ENCODE results near the gene SNX24.
"Not testable (repeated sequence)": the region's sequence is repeated elsewhere in the genome, so short reads cannot be mapped to it uniquely, and the experiment has no call there.

SNX24 gene

DNA sequence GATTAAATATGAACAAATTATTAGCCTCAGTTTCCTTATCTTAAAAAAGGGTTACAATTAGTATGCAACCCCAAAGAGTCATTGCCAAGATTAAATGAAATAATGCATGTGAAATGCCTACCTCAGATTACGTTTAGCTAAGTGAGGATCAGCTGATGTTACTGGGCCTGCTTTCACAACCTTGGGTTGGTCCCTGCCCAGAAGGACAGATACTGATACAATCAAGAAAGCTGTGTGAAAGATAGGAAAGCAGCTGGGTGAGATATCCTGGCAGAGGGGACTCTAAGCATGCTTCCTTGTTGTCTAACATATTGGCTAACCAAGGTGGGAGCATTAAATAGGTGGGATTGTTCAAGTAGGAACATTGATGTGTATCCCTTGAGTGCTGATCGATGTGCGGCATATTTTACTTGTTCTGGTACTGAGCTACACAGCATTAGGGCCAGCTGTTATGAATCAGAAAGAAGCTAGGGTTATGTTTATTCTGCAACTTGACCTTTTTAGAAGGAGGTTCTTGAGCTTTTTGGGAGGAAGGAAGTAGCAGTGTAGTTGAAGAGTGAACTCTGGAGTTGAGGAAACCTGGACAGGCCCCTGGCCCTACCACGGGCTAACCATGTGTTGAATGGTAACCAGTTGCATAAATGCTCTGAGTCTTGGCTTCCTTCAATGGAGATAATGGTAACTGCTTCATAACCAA is 28.9 kb downstream of the SNX24 start:
- DNase-seq: no peak

GRCh38 chr5:122877518-122877917 is 32.1 kb downstream of the SNX24 start:
- DNase-seq: no peak

DNA sequence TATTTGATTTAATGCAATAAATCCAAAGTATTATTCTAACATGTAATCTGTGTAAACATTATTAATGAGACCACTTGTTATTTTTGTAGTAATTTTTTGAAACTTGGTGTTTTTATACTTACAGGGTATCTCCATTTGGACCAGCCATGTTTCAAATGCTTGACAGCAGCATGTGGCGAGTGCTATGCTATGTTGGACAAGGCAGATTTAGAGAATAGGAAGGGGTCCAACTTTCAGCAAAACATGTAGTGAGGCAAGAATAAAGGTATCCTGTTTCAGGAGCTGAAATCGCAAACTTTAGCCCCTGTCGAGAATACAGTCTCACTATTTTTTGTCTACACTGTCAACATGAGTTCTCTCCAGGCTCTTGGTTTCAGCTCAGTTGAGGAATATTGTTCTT is 33.7 kb downstream of the SNX24 start:
- no peak for DNase-seq

GRCh38 chr5:122880170-122880689 is 34.8 kb downstream of the SNX24 start:
- no peak for DNase-seq

- no peak for DNase-seq
Measured at GRCh38 chr5:122880749-122881148, 35.3 kb downstream of the SNX24 start.

DNA sequence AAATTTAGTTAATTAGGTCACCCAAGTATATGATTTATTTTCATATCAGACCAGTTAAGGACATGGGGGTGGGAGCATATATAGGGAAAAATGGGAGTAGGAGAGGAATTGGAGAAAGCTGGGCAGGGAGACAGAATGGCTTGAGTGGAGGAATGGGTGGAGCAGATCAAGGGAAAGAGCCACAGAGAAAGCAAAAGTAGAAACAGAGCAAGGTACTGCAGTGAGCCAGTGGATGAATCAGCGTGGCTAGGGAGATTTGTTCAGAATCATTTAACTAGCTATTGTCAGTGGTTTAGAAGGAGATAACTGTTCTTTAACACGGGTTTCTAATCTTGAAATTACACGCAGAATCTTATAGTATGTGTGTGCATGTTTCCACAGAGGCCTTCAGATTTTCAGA is 37.4 kb downstream of the SNX24 start:
- peak; percentile 0 for DNase-seq

GRCh38 chr5:122885045-122885517 is 39.7 kb downstream of the SNX24 start:
- no peak for DNase-seq

DNA sequence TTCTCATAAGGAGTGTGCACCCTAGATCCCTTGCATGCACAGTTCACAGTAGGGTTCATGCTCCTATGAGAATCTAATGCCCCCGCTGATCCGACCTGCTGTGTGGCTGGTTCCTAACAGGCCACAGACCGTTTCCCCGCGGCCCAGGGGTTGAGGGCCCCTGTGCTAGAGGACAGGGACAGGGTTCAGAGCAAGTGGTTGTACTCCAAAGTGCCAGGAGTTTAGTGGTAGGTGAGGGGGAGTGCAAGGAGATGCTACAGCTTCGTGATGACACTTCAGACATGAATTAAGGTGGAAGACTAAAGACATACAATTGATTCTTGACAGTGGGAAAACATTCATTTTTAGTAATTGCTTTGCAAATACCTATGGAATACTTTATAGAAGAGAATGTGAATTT is 40.5 kb downstream of the SNX24 start:
- no peak for DNase-seq

- DNase-seq: no peak
Measured at GRCh38 chr5:122895141-122895540, 49.7 kb downstream of the SNX24 start.

DNA sequence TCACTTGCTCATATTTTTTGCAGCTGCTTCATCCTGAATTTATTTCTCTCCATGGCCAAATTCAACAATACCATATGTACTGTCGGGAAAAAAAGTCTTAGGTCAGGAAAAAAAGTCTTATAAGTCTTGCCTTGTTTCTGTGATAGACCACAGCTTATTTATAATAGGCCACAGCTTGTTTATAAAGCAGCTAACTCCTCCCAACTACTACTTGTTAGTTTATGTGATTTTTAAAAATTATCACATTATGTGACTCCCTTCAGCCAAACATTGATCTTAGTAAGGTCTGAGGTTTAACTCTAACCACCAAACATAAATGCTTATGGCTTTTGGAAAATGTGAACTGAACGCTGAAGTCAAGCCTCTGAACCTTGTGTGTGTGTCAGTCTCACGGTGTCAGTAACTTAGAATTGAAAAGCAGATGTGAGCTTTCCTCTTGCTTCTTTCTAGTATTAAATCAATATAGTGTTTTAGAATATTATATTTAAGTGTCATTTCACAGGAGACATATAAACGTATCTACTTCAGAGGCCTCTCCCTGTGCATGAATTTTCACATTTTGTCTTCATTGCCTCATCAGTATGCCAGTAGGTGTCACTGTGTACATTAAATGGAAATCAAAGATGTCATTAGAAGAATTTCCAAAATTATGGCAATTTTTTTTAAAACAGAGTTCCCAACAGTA is 51.3 kb downstream of the SNX24 start:
- peak; percentile 1 for DNase-seq

DNA sequence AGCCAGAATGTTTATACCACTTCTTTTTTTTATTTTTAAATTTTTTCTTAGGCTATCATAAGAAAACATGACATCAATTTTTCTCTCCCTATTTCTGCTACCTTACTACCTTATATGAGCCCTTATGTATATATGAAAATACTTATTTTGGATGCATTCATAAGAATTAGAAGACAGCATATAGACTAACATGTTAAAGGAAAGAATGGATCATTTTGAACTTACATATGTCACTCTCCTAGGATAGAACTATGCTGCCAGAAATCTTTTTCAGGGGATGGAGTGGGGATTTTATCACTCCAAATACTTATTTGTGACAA is 51.8 kb downstream of the SNX24 start:
- DNase-seq: no peak

DNA sequence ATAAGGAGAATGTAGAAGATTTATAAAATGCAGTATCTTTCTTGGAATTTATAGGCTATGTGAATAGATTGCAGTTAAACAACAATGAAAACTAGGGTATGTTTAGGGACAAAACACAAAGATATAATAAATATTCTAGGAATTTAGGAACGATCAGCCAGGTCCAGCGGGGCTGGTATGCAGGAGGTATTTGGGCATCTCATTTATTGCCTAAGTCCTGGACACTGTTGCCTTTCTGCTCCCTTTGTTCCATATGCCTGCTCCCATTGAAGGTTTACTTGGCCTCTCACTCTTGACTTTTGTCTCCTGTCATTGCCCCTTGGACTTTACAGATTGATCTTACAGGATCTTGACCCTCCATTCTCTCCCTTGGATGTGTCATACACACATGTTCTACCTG is 55.9 kb downstream of the SNX24 start:
- no peak for DNase-seq

DNA sequence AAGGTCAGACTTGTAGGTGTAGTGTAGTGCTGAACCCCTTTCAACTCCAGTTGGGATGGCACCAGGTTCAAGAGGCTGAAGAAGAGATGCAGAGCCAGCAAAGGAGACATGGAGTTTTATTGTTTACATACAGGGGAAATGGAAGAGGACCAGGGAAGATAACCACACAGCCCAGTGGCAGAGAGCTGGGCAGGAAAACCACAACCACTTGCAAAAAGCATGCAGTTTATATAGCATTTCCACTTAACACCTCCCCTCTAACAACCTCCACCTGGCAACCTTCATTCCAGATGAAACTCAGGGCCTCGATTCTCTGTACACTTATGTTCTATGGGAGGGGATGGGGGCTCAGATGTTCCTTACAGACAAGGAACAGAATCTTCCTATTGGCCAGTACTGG is 56.9 kb downstream of the SNX24 start:
- no peak for DNase-seq

DNA sequence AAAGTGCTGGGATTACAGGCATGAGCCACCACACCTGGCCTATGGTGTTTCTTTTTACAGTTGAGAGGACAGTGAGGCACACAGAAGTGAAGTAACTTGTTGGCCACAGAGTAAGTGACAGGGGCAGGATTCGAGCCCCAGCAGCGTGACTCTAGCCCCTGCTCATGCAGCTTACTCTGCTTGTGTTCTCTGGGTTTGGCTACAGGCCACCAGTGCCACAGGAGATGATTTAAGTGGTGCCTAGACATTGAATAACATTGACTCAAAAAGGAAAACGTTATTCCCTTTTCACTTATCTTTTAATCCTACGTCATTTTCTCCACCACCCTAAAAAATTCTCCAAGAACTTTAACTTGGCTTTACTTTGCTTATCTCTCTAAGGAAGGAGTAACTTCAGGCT is 61.4 kb downstream of the SNX24 start:
- DNase-seq: no peak

DNA sequence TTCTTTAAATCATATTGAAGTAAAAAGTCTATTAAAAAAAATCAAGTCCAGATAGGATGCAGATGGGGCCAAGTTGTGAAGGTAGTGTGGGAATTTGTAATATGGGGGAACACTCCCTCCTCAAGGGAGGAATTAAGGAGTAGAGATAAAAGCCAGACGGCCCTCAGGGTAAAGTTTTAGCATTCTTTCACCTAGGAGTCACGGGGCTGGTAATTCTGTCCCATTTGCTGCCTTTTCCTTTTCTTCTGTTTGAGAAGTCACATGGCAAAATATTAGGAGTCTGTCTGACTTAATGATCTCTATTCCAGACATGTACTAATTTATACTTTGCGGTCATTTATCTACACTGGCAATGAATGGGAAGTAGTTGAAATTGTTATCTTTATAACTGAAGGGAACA is 61.9 kb downstream of the SNX24 start:
- DNase-seq: no peak

DNA sequence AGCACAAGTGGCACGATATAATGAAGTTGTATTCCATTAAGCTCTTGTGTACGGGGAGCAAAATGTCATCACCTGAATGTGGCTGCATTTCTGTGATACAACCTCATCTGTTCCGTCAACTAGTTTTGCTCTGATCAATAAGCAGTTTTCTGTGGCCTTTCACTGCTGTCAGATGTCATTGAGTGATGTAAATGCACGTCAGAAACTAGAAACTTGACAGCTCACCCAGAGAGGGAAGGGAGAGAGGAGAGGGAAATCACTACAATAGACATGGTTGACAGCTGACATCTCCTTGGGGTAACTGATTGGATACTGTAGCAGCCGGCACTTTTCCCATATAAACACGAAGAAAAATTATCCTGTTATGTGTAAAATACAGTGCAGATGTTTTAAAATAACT is 62.7 kb downstream of the SNX24 start:
- DNase-seq: no peak

DNA sequence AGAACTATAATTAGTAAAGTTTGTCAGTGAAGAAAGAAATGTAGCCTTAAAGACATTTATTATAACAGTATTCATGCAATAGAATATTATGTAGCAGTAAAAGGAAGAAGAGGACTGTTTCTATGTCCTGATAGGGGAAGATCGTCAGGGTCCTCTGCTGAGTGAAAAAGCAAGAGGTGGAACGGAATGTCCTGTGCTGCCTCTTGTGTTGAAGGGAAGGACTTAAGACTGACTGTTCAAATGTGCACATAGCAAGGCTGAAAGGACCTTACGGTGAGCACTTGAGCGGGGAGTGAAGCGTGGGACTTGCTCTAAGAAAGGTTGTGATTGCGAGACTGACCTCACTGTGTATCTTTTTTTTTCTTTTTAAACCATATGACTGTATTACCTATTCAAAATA is 63.2 kb downstream of the SNX24 start:
- no peak for DNase-seq

DNA sequence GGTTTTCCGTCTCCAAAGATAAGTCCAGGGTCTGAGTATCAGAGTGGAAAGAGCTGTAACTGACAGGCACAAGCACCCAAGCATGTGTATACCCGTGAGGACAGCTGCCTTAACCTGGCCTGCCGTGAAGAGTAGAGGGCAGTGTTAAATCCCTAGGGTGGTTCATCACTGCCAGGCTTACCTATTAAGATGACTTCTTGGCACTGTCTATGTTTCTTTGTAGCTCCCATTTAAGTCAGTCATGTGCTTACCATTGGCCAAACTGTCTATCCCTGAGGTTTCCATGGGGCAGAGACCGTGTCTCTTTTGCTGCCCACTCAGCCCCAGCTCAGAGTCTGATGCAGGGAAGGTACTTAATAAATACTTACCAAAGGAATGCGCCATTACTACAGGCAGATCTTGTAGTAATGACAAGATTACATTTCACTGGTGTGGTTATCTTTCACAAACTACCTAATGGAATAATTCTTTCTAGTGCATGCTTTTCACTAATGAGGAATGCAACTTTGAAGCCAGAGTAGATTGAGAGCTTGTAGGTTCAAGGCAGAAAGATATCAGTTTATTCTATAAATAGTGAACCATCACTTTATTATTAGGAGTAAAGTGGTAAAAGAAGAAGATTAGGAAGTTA is 64.2 kb downstream of the SNX24 start:
- no peak for DNase-seq

DNA sequence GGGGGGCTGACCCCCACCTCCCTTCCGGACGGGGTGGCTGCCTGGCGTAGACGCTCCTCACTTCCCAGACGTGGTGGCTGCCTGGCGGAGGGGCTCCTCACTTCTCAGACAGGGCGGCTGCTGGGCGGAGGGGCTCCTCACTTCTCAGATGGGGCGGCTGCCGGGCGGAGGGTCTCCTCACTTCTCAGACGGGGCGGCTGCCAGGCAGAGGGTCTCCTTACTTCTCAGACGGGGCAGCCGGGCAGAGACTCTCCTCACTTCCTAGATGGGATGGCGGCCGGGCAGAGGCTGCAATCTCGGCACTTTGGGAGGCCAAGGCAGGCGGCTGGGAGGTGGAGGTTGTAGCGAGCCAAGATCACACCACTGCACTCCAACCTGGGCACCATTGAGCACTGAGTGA is 68.0 kb downstream of the SNX24 start:
- DNase-seq: not testable (repeated sequence)

GRCh38 chr5:122915717-122916461 is 70.5 kb downstream of the SNX24 start:
- no peak for DNase-seq

DNA sequence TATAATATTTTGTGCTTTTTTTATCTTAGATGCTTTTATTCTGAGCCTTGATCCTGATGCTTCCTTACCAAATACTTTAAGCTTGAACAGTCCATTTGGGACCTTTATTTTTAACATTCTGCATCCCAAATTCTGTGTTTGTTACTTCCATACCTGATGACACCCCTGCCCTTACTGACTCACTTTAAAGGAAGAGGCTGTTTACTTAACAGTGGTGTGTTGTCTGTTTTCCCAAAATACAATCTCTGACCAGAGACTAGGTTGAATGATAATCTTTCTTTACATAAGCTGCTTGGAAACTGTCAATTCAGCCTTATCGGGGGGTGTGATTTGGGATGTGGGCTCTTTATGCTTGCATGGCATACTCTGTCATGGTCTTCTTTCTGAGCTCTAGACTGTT is 71.1 kb downstream of the SNX24 start:
- no peak for DNase-seq

- DNase-seq: no peak
Measured at GRCh38 chr5:122919969-122920368, 74.6 kb downstream of the SNX24 start.

- no peak for DNase-seq
Measured at GRCh38 chr5:122921826-122922225, 76.4 kb downstream of the SNX24 start.

DNA sequence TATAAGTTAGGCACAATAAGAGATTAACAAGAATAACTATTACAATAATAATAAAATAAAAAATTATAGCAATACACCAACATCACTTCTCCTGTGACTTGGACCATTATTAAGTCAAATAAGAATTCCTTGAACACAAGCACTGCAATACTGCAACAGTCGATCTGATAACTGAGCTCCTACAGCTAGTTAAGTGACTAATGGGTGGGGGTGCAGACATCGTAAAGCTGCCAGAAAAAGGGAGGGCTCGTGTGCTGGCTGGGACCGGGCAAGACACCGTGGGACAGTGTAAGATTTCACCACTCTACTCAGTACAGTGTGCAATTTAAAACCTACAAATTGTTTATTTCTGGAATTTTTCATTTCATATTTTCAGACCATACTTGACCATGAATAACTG is 78.8 kb downstream of the SNX24 start:
- no peak for DNase-seq
